K562 (cell line): Measurements from ENCODE around the gene MYO10.

Experiments used
- GABPA ChIP-seq: fragments of 200-800 bp; sonication (Bioruptor generic); conservative IDR thresholded peaks from 2 replicates; pipeline ENCODE4 v1.6.1; 2016; ENCODE audit warnings: low read depth, missing genetic modification characterization, missing compliant biosample characterization
- HNRNPLL ChIP-seq: fragments of 200-400 bp; formaldehyde crosslinking; IDR thresholded peaks from 2 replicates; pipeline ENCODE4 v1.6.1; 2017; ENCODE audit warnings: low read length, low read depth, mild to moderate bottlenecking; ENCODE audit not compliant: poor library complexity, severe bottlenecking

DNA sequence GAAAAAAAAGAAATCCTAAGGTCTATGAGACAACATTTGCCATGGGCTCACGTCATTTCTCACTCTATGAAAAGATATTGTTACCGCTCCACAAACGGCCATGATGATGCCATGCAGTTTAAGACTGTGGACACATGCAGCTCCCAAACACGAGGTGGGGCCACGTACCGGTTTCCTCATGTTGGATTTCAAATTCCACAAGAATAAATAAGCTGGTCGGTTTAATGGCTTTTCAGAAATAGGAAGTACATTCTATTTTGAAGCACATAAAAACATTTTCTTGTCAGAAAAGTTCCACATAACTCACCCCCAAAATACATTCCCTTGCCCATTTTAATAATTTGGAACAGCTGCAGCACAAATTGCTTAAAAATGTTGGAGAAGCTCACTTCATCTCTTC, 130.6 kb downstream of the MYO10 start:
- TF ChIP-seq GABPA (tag) (no peak), HNRNPLL (no peak)
